Naive thymus-derived CD4-positive, alpha-beta T cell (primary cell): ENCODE results near the gene SPATA3. TPM values are rescaled to one million over a fixed set of nuclear protein-coding genes. Genes with fewer than 3 reads are reported as not detected.

Experiments used
- ATAC-seq: fragments of 150-1000 bp; cut with Tn5 transposase; 2 replicates; pipeline ENCODE4 v1.10.0; 2021; ENCODE audit warnings: mild to moderate bottlenecking, moderate library complexity
- CTCF ChIA-PET: fragments of 350-600 bp; sonication (Branson Sonifier 250); formaldehyde crosslinking; loops from one replicate; lab custom pipeline; 2021; ENCODE audit warnings: antibody characterized with exemption; lab: Charles Lee
- POLR2A ChIA-PET: fragments of 350-600 bp; sonication (Branson Sonifier 250); formaldehyde crosslinking; loops from one replicate; lab custom pipeline; 2021; ENCODE audit warnings: antibody characterized with exemption, inconsistent platforms; lab: Charles Lee
- DNase-seq, 9 donors: peaks; one replicate each; pipeline versions ENCODE4 v3.0.0 to v3.0.0-alpha.2; 2020 to 2022; ENCODE audit warnings: mixed read lengths in 1 of 9
- H3K27ac ChIP-seq: one replicate; pipeline ENCODE4 v1.7.0; 2013; ENCODE audit warnings: mild to moderate bottlenecking, low read depth, low read length, moderate library complexity
- H3K27me3 ChIP-seq, 2 donors: one replicate each; pipeline ENCODE4 v1.7.0; 2013; ENCODE audit warnings: low read length in 2 of 2, mild to moderate bottlenecking in 2 of 2, moderate library complexity in 2 of 2; ENCODE audit not compliant: control insufficient read depth in 2 of 2, insufficient read depth in 2 of 2
- H3K36me3 ChIP-seq, 3 experiments: 1 replicate in 2 of 3; 2 replicates in 1 of 3; pipeline ENCODE4 v1.7.0; 2013; ENCODE audit warnings: low read length in 3 of 3, mild to moderate bottlenecking in 3 of 3, moderate library complexity in 1 of 3; ENCODE audit not compliant: insufficient read depth in 3 of 3, control insufficient read depth in 2 of 3
- H3K4me1 ChIP-seq, 2 donors: one replicate each; pipeline ENCODE4 v1.7.0; 2013; ENCODE audit warnings: low read length in 2 of 2, mild to moderate bottlenecking in 2 of 2, moderate library complexity in 1 of 2; ENCODE audit not compliant: control insufficient read depth in 2 of 2, insufficient read depth in 2 of 2
- H3K4me3 ChIP-seq: 2 replicates; pipeline ENCODE4 v1.7.0; 2013; ENCODE audit warnings: mild to moderate bottlenecking, low read length
- H3K9me3 ChIP-seq, 3 experiments: 1 replicate in 2 of 3; 2 replicates in 1 of 3; pipeline ENCODE4 v1.7.0; 2013; ENCODE audit warnings: low read length in 3 of 3; ENCODE audit not compliant: control insufficient read depth in 2 of 3
- H3K27ac Mint-ChIP-seq, 9 donors: one replicate each; pipeline ENCODE4 v1.8.0; 2020 to 2022; ENCODE audit warnings: mixed read lengths in 9 of 9, mild to moderate bottlenecking in 8 of 9, moderate library complexity in 5 of 9, inconsistent platforms in 2 of 9
- H3K27me3 Mint-ChIP-seq, 5 donors: one replicate each; pipeline ENCODE4 v1.8.0; 2021 to 2022; ENCODE audit warnings: mixed read lengths in 5 of 5, mild to moderate bottlenecking in 1 of 5
- H3K36me3 Mint-ChIP-seq, 5 donors: one replicate each; pipeline ENCODE4 v1.8.0; 2020 to 2022; ENCODE audit warnings: mixed read lengths in 5 of 5, mild to moderate bottlenecking in 3 of 5, inconsistent platforms in 1 of 5
- H3K4me1 Mint-ChIP-seq, 7 donors: one replicate each; pipeline ENCODE4 v1.8.0; 2020 to 2022; ENCODE audit warnings: mixed read lengths in 7 of 7, mild to moderate bottlenecking in 3 of 7, inconsistent platforms in 1 of 7
- H3K4me3 Mint-ChIP-seq, 10 donors: one replicate each; pipeline ENCODE4 v1.8.0; 2020 to 2022; ENCODE audit warnings: mild to moderate bottlenecking in 10 of 10, mixed read lengths in 10 of 10, moderate library complexity in 6 of 10, inconsistent platforms in 2 of 10
- H3K9me3 Mint-ChIP-seq, 11 donors: one replicate each; pipeline ENCODE4 v1.8.0; 2020 to 2022; ENCODE audit warnings: mixed read lengths in 11 of 11, mild to moderate bottlenecking in 4 of 11, inconsistent platforms in 1 of 11, moderate library complexity in 1 of 11
- intact Hi-C, 2 donors: fragments of 100-400 bp; cut with micrococcal nuclease; formaldehyde crosslinking; loops; one replicate each; pipeline ENCODE4 v1.15.1; 2023
- polyA plus RNA-seq, 2 donors: library from polyadenylated mRNA; unstranded; fragments of 300-500 nt; fragmentation: Illumina TruSeq; gene quantifications; one replicate each; pipeline ENCODE4 v1.2.3, GENCODE V29; 2021
- total RNA-seq, 6 experiments: library from RNA in 5 of 6; stranded (reverse) in 5 of 6; gene quantifications; 1 replicate in 5 of 6; 2 replicates in 1 of 6; pipeline ENCODE4 v1.2.3 and lab custom pipeline; 2021 to 2026

Gene SPATA3
- total and polyA plus RNA-seq, 7 experiments from 2014 or later, result not detected

DNA sequence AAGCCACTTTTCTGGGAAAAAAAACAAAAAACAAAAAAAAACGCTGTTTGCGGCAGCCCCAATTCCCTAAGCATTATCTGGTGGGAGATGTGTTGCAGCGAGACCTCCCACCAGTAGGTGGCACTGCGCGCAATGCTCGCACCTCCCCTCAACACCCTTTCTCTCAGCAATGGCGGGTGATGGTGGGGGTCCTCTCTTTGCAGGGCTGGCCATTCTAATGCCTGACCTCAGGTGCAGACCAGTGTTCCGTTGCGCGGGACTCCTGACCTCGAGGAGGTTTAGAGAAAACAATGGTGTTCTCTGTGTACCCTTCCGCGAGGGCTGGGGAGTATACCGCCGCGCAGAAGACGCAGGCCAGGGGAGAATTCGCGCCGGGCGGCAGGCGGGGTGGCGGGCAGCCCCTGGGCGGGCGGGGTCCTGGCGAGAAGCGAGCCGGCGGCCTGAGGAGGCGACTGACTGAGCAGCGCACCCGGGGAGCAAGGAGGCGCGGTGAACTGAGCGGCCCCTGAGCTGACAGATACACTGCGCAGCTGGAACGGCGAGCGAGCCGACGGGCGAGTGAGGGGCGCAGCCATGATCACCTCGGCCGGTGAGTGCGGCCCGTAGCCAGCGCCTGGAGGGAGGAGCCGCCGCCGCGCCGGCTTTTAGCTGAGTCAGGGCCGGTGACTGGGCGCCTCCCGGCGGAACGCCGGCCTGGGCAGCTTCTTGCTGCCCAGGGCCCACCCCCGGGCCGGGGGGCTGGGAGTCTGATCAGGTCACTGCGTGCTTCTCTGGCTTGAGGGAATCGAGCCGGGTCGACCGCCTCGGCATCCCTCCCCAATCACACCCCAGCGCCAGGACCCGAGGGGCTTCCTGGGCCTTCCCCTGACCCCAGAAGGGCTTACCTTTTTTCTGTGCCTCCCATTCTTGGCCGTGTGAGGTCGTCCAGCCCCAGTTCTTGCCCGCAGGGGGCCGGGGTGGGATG is 60.8 kb downstream of the SPATA3 start, which contains the start of gene PSMD1:
Gene PSMD1, plus strand, starts transcription at position 415 of the 964 bp plus-strand sequence. Its CDS starts 159 bp downstream, at position 574.
- H3K36me3 Mint-ChIP-seq, result peaks cover 0 to 2% (median 0%) of the 10 kb centered on the region in 5 donors
- peaks cover 0 to 2% (median 0%) of the 10 kb centered on the region in 11 donors for H3K9me3 Mint-ChIP-seq
- Histone ChIP-seq H3K9me3 (no peaks in the 10 kb centered on the region), H3K36me3 (peaks cover 0 to 16% (median 0%) of the 10 kb centered on the region in 3 experiments), H3K4me3 (peak within 1 kb of the TSS; percentile 70), H3K27ac (peak within 1 kb of the TSS; percentile 91), H3K4me1 (peaks cover 18 to 23% of the 10 kb centered on the region in 2 donors), H3K27me3 (no peaks in the 10 kb centered on the region)
- CTCF ChIA-PET, result no interaction called here
- intact Hi-C loops, result loop anchor here (1.0 to 10.0 kb wide), 15 partner anchors 142 to 1498 kb away; partner anchors contain the start of genes FBXO36 (in 2 of the 2), NCL (in 2 of the 2), PDE6D (in 2 of the 2) and TRIP12 (in 2 of the 2)
- peak within 1 kb of the TSS; percentile 96 to 99 (median 99) for H3K4me3 Mint-ChIP-seq
- peaks cover 33 to 62% (median 51%) of the 10 kb centered on the region in 7 donors for H3K4me1 Mint-ChIP-seq
- peak within 1 kb of the TSS; percentile 99 to 100 (median 100) for H3K27ac Mint-ChIP-seq
- H3K27me3 Mint-ChIP-seq, result peaks cover 0 to 11% (median 7%) of the 10 kb centered on the region in 5 donors
- DNase-seq (peak; percentile 89 to 98 (median 96)), ATAC-seq (peak; percentile 96)
- POLR2A ChIA-PET, result no interaction called here

DNA sequence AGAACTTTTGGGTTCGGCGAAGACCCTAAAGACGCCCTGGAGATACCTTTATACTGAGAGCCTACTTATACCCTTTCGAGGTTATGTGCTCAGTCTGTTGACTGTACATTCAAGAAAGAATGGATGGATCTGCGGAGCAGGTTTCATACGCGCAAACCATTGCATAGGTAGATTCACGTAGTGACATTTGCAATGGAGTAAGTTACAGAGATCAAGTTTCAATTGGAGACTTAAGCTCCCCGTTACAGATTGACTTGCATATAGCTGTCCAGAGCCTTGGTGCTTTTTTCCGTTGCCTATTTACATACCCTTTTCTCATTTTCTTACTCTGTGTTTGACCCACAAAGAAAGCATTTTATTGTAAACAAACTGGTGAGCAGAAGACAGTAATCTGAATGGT is 61.7 kb downstream of the SPATA3 start:
- DNase-seq (no peak), ATAC-seq (no peak)
- Mint-ChIP-seq H3K27ac (peak overlapping the region; percentile 38 to 100 (median 82)), H3K4me1 (peaks cover 30 to 63% (median 48%) of the 10 kb centered on the region in 7 donors), H3K27me3 (peaks cover 0 to 11% (median 7%) of the 10 kb centered on the region in 5 donors), H3K4me3 (peak overlapping the region; percentile 77 to 99 (median 98)), H3K36me3 (peaks cover 0 to 11% (median 2%) of the 10 kb centered on the region in 5 donors), H3K9me3 (peaks cover 0 to 2% (median 0%) of the 10 kb centered on the region in 11 donors)
- Histone ChIP-seq H3K4me3 (peak overlapping the region; percentile 70), H3K27ac (peak overlapping the region; percentile 91), H3K4me1 (peaks cover 18 to 23% of the 10 kb centered on the region in 2 donors), H3K9me3 (no peaks in the 10 kb centered on the region), H3K36me3 (peaks cover 0 to 22% (median 0%) of the 10 kb centered on the region in 3 experiments), H3K27me3 (no peaks in the 10 kb centered on the region)
- intact Hi-C loops, result loop anchor here (2.0 to 10.0 kb wide), 11 partner anchors 153 to 1497 kb away; partner anchors contain the start of genes FBXO36 (in 2 of the 2), TRIP12 (in 2 of the 2), DIS3L2 (in 1 of the 2) and EIF4E2 (in 1 of the 2)
- POLR2A ChIA-PET, result interaction anchor here (0.6 to 1.3 kb wide), 2 partner anchors 34 to 406 kb away, joined by 4 to 6 read pairs; partner anchors contain the start of gene NCL
- CTCF ChIA-PET, result interaction anchor here (0.9 kb wide), 1 partner anchor 233 kb away, joined by 3 read pairs; no protein-coding TSS in a partner anchor

Other genes with a start within 250 kb of the SPATA3 start
- gene ITM2C, start 131.2 kb upstream of the SPATA3 start, total RNA-seq, result 10 to 100 TPM in 4 of 5 experiments, 1 to 10 TPM in 1; 7.4 to 27.7 (median 24.7) TPM
- gene ITM2C, start 131.2 kb upstream of the SPATA3 start, polyA plus RNA-seq, result 10 to 100 TPM; 36.2 to 37.4 TPM
- gene GPR55, start 70.9 kb upstream of the SPATA3 start, total RNA-seq, result 1 to 10 TPM; 1.3 to 8.8 (median 2.5) TPM
- gene GPR55, start 70.9 kb upstream of the SPATA3 start, polyA plus RNA-seq, result 1 to 10 TPM; 1.4 to 1.5 TPM
- gene C2orf72, start 41.4 kb downstream of the SPATA3 start, total RNA-seq, result under 1 TPM in 1 of 5 experiments, not detected in 4; 0.60 TPM
- not detected for gene C2orf72, start 41.4 kb downstream of the SPATA3 start, polyA plus RNA-seq
- 100 to 1,000 TPM in 1 of 5 experiments, 10 to 100 TPM in 4; 30.3 to 121 (median 40.1) TPM for gene PSMD1, start 60.7 kb downstream of the SPATA3 start, total RNA-seq
- 10 to 100 TPM; 58.2 to 63.3 TPM for gene PSMD1, start 60.7 kb downstream of the SPATA3 start, polyA plus RNA-seq
- not detected for gene HTR2B, start 128.9 kb downstream of the SPATA3 start, total RNA-seq
- gene HTR2B, start 128.9 kb downstream of the SPATA3 start, polyA plus RNA-seq, result under 1 TPM; 0.09 to 0.10 TPM
- 1 to 10 TPM in 2 of 5 experiments, under 1 TPM in 3; 0.69 to 2.0 (median 0.85) TPM for gene ARMC9, start 202.5 kb downstream of the SPATA3 start, total RNA-seq
- under 1 TPM; 0.45 to 0.98 TPM for gene ARMC9, start 202.5 kb downstream of the SPATA3 start, polyA plus RNA-seq